ENCODE results near the gene MKI67. TPM values are rescaled to one million over a fixed set of nuclear protein-coding genes. Genes with fewer than 3 reads are reported as not detected.
A peak's percentile ranks its signal among the peaks of the same experiment; 100 is the strongest.

Gene MKI67
- total RNA-seq, 1 donor from 2014 or later = 5.6 TPM

DNA sequence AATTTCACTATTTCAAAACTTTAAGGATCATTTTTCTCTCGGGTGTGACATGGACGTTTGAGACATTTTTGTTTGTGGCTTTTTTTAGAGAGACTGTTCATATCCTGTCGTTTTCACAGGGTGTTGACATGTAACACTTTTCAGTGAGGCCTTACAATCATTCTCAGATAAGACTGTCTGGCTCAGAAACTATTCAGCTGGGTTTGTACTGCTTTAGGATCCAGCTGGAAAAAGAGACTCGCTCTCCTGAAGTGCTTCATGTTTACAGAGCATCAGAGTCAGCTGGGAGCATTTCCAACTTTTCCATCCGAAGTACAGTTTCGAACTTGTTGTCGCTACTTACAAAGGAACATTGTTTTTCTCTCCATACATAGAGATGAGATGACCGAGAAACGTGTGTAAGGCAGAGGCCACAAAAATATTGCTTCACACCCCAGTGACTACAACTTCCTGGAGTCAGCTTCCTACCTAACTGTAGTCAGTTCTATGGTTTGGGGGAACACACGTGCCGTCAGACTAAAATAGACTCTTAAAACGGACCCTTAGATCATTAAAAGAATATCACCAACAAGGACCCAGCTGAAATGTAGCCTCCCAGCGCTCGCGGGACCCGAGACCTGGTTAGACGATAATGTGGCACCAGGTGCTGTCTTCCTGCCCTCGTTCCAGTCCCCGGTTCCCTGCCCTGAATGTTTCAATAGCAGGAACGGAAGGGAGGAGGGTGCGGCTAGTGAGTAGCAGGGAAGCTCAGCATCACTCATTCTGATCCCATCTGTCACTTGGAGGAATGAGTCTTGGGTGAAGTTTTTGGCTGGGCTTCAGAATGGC, 78.0 kb downstream of the MKI67 start:
- Histone ChIP-seq H3K4me3 (ENCODE audit: low read depth, low read length) (no peak overlapping the region), H3K36me3 (ENCODE audit: control insufficient read depth, insufficient read depth, low read length) (no peaks in the 10 kb centered on the region), H3K27me3 (ENCODE audit: control insufficient read depth, insufficient read depth, low read length) (no peaks in the 10 kb centered on the region)
- DNase-seq (ENCODE audit: low read depth) = no peak
- TF ChIP-seq, protein P1, sequence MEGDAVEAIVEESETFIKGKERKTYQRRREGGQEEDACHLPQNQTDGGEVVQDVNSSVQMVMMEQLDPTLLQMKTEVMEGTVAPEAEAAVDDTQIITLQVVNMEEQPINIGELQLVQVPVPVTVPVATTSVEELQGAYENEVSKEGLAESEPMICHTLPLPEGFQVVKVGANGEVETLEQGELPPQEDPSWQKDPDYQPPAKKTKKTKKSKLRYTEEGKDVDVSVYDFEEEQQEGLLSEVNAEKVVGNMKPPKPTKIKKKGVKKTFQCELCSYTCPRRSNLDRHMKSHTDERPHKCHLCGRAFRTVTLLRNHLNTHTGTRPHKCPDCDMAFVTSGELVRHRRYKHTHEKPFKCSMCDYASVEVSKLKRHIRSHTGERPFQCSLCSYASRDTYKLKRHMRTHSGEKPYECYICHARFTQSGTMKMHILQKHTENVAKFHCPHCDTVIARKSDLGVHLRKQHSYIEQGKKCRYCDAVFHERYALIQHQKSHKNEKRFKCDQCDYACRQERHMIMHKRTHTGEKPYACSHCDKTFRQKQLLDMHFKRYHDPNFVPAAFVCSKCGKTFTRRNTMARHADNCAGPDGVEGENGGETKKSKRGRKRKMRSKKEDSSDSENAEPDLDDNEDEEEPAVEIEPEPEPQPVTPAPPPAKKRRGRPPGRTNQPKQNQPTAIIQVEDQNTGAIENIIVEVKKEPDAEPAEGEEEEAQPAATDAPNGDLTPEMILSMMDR (IDR thresholded peaks at IDR 0.05; ENCODE audit: insufficient read depth, low read length, poor library complexity, severe bottlenecking) = no peak

DNA sequence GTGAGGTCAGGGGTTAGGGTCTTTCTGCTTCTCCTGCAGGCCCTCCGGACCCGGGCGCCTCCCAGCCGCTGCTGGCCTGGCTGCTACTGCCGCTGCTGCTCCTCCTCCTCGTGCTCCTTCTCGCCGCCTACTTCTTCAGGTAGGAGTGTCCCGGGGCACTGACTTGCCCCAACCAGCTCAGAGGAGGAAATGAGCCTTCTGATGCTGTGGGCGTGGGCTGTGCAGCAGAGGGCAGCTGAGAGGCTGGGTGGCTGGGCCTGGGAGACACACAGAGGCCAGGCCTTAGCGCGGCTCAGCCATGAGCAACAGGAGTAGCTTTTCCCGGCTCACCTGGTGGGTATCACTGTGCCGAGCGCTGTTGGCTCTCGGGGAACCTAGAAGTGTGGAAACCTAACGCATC, 78.9 kb downstream of the MKI67 start:
- TF ChIP-seq, protein P1 (IDR thresholded peaks at IDR 0.05; ENCODE audit: insufficient read depth, low read length, poor library complexity, severe bottlenecking) = no peak
- H3K36me3 ChIP-seq (ENCODE audit: control insufficient read depth, insufficient read depth, low read length) = no peaks in the 10 kb centered on the region
- peak; percentile 78 for DNase-seq (ENCODE audit: low read depth)
- H3K4me3 ChIP-seq (ENCODE audit: low read depth, low read length) = peak overlapping the region; percentile 25
- H3K27me3 ChIP-seq (ENCODE audit: control insufficient read depth, insufficient read depth, low read length) = no peaks in the 10 kb centered on the region

DNA sequence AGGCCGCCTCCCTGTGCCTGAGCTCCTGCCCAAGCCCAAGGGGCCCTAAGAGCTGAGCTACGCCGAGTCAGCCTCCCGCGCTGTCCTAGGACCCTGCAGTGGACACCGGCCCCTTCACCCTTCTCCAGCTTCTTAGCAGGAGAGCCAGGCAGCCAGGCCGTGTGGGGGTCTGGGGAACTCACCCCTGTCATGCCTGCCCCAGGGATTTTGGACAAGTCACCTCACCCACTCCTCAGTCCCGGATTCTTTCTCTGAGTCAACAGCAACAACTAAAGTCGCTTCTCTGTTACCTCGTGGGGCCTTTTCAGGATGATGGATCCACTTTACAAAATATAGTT, 79.3 kb downstream of the MKI67 start:
- Histone ChIP-seq H3K36me3 (ENCODE audit: control insufficient read depth, insufficient read depth, low read length) (no peaks in the 10 kb centered on the region), H3K27me3 (ENCODE audit: control insufficient read depth, insufficient read depth, low read length) (no peaks in the 10 kb centered on the region), H3K4me3 (ENCODE audit: low read depth, low read length) (no peak overlapping the region)
- no peak for DNase-seq (ENCODE audit: low read depth)
- TF ChIP-seq, protein P1 (IDR thresholded peaks at IDR 0.05; ENCODE audit: insufficient read depth, low read length, poor library complexity, severe bottlenecking) = no peak

Other genes with a start within 250 kb of the MKI67 start
- gene CLRN3, start 233.5 kb downstream of the MKI67 start, total RNA-seq = not detected in 2 replicates
- gene PTPRE, start 219.3 kb downstream of the MKI67 start, total RNA-seq = 10.3 and 12.7 TPM in 2 replicates

All from kidney epithelial cell (primary cell).